IPS-NIHi7 (cell line): ENCODE results near the gene PRR29.
"Not testable (repeated sequence)": the region's sequence is repeated elsewhere in the genome, so short reads cannot be mapped to it uniquely, and the experiment has no call there.

Source experiments
- DNase-seq: peaks from one replicate; pipeline ENCODE4 v3.0.0; 2012; ENCODE audit warnings: mixed read lengths; ENCODE audit errors: extremely low spot score

PRR29 gene

DNA sequence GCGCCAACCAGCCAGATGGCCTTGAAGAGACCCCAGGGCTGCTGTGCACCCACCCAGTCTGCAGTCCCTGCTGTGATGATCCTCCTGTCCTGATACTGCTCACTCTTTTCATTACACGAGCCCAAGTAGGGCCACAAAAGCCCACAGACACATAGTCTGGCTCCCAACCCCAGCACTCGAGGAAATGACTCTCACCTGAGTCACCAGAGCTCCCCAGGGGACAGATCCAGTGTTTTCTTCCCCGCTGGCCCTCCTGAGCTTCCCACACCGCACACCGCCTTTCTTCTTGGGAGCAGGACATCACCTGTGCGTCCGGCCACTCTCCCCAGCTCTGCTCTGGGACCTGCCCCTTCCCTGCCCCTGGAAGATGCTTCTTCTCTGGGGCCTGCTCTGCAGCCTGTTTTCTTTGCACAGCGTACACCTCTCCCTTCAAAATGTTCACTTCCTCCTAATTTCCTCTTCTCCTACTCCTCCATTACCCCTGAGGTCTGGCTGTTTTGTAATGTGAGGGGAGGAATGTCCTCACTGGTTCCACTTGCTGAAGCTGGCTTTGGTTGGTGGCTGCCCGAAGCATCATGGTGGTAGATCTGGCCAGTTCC lies 23.5 kb upstream of the PRR29 start:
- no peak for DNase-seq

DNA sequence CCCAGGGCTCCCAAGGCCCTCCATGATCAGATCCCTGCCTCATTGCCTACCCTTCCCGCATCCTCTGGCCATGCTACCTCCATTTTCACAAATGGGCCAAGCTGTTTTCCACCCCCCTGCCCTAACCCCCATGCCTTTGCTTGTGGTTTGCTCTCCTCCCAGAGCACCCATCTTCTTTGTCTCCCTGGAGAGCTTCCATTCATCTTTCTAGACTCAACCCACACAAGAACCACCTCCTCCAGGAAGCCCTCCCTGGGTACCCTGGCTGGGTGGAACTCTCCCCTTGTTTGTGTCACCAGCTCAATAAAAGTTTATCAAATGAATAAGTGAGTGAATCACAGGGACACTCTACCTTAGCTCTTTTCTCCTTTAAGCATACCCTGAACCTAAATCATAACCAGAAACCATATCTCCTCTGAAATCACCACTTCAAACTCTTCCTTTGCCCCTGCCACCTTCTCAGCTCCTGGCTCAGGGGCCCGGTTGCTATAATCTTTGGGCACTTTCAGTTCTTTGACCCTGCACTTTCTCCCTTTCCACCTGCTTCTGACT lies 22.5 kb upstream of the PRR29 start:
- no peak for DNase-seq

DNA sequence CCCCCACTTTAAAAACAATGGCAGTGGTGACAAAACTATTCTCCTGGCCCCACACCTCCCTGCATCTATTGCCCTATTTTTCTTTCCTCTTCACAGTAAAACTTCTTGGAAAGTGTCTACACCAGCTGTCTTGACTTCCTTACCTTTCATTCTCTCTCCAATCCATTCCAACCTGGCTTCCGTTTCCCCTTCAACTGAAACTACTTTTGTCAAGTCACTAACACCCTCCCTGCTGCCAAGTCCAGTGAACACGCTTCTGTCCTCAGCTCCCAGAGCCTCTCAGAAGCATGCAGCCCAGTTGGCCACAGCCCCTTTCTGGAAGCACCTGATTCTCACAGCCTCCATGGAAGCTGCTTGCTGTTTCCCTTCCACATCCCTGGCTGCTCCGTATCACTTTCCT lies 21.4 kb upstream of the PRR29 start:
- no peak for DNase-seq

DNA sequence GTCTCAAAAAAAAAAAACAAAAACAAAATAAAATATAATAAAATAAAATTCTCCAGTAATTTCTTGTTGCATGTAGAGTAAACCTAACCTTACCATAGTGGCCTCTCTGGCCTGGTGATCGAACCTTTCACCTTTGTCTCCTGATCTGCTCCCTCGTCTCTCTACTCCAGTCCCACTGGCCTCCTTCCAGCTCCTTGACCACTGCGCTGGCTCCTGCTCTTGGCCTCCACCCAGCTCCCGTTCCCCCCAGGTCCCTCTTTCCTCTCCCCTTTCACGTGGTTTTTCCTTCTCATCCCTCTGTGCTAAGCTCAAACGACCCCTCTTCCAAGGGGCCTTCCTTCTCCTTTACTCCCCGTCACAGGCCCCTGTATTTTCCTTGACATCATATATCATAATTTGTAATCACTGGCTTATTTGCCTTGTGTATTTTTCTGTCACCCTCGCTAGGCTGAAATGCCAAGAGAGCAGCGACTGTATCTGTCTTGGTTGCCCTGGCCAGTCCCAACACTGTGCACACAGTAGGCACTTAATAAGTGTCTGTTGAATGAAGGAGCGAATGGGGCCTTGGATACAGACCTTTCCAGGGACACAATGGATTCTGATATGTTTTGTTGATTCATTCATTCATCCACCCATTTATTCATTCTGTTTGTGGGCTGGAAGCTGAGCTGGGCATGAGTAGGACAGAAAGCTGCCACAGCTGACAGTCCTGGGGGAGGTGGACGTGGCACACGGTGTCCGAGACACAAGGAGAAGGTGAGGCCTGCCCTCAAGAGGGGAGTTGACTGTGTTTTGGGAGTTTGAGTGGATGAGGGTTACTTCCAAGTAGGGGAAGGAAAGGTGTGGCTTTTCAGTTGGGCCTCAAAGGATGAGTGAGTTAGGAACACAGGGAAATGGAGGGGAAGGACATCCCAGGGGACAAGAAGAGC lies 19.6 kb upstream of the PRR29 start:
- DNase-seq = no peak

DNA sequence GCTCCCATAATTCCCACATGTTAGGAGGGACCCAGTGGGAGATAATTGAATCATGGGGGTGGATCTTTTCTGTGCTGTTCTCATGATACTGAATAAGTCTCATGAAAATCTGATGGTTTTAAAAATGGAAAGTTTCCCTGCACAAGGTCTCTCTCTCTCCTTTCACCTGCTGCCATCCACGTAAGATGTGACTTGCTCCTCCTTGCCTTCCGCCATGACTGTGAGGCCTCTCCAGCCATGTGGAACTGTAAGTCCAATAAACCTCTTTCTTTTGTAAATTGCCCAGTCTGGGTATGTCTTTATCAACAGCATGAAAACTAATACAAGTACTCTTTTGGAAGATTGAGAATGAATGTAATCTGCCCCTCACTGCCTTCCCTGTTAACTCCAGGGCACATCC lies 15.5 kb upstream of the PRR29 start:
- not testable (repeated sequence) for DNase-seq

DNA sequence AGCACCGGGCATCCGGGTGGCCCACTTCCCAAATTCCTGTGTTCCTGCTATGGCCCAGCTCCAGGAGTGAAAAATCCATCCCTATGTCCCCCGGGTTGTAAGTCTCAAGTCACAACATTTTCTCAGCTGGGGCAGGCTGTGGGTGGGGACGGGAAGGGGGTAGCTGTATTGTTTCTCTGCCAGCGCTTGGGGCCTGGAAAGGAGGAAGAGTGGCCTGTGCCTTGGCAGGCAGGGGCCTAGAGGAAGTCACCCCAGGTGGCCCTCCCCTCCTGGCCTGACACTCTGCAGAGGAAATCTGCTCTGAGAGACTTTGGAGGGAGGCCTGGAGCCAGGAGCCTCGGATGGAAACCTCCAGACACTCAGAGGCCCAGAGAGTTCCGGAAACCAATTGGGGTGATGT lies 14.8 kb upstream of the PRR29 start:
- DNase-seq = no peak

DNA sequence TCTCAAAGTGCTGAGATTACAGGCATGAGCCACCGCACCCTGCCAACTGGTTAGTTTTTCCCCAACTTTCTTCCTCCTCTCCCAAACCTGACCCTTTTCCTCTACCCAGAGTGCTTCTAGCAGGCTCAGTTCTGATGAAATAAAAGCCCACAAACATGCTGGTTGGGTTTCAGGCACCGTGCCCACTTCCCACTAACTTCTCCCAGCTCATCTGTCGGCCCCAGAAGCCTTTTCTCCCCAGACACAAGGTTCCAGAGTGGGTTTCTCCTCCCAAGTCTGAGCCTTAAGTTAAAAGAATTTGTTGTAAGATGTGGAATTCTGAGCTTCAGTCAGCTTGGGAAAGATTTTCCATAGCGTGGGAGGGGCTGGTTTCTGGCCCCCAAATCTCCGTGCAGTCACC lies 13.9 kb upstream of the PRR29 start:
- DNase-seq = no peak

DNA sequence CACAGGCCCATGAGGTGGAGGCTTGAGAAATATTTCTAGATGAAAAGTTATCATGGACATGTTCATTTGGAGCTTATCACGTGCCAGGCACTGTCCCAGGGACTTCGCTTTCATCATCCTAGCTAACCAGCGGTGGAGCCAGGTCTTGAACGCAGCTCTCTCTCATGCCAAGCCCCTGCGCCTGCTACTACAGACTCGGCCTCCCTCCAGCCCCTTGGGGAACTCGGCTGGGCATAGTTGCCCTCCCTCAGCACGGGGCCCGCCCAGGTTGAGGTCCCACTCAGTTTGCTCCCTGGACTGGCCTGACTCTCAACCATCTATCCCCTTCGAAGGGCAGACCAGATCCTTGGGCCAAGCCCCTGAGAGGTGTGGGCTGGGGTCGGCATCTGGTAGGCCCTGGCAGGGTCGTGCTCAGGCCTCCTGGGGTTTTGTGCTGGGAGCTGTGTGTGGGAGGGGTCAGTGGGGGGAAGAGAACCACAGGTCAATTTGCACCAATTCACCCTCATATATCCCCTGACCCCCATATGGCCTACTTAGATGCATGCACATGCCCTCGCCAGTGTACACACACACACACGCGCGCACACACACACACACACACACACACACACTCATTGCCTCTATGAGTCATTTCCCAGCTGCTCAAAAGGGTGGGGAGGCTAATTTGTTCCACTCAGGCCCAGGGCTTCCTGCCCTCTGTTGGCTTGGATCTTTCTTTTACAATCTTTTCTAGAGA lies 13.3 kb upstream of the PRR29 start:
- no peak for DNase-seq

DNA sequence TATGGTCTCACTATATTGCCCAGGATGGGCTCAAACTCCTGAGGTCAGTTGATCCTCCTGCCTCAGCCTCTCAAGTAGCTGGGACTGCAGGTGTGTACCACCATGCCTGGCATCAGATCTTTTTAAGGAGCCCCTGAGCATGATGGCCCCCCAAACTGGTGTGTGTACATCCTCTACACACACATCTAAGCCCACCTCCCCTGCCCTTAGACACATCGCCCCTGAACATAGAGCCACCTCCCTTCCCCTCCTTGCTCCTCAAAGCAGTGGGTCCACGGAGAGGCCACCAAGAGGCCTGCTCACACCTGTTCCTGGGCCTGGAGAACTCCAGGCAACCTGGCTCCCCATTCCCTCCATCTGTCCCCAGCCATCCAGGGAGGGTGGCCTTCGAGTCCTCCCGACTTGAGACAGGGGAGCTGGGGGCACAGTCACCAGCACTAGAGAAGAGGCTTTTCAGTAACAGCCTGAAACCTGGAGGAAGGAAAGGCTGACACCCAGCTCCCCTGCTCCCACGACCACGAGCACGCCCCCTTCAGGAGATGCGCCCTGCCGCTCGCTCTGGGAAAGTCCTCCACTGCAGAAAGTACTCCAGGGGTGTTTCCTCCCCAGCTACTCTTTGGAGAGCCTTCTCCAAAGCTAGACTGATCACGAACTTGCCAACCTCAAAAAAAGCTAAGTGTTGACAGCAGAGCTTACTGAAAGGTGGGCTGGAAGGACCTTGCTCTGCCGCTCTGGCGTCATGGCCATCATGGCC lies 12.6 kb upstream of the PRR29 start:
- DNase-seq = no peak

DNA sequence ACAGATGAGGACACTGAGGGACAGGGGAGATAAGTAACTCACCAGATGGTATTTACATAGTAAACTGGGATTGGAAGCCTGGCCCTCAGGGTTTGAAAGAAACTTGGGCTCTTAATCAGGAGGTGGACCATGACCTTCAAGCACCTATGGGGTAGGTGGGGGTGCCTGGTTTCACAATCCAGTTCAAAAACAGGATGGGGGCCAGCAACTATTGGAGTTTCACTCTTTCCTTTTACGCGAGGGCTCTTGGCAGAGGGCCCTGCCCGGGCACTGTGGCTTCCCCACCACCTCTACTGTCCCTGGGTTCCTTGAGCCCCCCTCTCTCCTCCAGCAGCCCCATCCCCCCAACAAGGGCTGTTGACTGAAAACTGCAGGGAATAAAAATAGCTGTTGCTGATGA lies 11.3 kb upstream of the PRR29 start:
- no peak for DNase-seq

DNA sequence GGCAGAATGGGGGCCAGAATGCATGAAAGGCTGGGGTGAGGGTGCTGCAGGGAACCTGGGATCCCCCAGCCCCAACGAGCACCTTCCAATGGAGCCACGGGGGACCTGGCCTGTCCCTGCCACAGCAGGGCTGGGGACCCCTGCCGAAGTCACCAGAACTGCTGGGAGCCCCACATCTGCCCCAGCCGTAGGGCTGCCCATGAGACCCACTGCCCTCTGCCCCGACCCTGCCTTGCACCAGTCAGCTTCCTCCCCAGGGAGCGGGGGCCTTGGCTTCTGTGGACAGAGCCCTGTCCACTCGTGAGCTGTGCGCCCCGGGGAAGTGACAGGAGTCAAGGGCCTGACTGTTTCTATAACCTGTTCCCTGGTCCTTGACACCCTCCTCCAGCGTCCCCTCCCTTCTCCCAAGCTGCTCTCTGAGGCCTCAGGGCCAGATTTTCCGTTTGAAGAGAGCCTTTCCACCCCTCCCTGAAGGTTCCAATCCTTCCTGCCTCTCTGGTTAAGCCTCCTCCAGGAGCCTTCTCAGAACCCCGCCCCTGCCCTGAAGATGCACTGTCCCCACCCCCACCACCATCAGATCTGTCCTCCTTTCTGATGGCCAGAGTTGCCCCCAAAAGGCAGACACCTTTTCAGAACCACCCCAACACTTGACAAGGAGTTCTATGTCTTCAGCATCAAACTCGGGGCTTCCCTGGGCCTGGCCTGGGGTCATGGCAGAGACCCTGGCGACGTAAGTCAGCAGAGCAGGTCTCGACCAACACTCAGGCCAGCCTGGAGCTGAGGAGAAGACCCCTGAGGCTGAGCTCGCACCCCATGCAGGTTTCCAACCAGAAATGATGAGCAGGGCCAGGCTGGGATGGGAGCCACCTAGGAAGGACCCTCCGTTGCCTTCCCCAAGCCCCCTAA lies 10.7 kb upstream of the PRR29 start:
- DNase-seq = no peak

DNA sequence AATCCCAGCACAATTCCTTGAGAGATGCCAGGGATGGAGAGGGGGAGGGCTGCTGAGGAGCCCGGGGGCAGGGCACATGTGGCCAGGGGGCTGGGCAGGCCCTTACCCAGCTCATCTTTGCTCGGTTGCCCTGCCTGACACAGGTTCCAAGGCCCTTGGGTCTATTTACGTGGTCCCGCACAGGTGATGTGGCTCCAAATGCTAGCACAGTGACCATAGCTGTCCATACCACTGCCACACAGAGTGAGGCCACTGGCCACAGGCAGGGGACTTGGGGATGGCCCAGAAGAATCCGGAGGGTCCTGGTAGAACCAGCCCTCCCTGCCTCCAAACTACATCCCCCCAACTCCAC lies 10.0 kb upstream of the PRR29 start:
- DNase-seq = no peak

DNA sequence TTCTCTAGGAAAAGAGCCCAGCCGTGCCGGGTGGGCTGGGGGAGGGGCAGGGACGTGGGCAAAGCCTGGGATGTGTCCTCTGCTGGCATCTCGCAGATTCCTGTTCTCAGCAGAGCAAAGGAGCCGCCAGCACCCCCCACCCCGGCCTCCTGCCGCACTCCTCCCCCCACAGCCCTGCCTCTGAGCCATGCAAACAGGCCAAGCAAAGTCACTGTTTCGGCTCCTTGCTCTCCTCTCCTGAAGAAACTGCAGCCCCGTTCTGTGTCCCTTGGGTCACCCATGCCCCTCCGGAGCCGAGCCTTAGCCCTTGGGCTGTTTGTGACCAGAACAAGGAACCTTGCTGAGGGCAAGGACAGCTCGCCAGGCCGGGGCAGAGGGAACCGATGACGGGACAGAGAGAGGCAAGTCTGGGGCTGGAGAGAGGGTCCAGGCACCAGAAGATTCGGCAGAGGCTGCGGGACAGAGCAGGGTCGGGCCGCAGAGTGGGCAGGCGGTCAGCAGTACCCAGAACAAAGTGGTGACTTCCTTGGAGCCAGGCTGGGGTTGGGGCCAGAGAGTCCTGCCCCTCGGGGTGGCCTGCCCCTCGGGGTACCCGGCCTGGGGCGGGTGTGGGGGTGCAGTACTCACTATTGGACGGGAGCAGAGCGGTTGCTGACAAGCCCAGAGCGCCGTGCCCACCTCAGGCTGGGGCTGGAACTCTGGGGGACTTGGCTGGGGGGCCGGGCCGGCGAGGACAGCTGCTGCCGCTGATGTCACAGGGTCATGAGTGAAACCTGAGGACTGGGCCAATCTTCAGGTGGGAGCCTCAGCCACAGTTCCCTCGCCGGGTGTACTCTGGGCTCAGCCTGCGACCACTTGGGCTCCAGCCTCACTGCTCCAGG lies 9.2 kb upstream of the PRR29 start:
- DNase-seq = no peak

DNA sequence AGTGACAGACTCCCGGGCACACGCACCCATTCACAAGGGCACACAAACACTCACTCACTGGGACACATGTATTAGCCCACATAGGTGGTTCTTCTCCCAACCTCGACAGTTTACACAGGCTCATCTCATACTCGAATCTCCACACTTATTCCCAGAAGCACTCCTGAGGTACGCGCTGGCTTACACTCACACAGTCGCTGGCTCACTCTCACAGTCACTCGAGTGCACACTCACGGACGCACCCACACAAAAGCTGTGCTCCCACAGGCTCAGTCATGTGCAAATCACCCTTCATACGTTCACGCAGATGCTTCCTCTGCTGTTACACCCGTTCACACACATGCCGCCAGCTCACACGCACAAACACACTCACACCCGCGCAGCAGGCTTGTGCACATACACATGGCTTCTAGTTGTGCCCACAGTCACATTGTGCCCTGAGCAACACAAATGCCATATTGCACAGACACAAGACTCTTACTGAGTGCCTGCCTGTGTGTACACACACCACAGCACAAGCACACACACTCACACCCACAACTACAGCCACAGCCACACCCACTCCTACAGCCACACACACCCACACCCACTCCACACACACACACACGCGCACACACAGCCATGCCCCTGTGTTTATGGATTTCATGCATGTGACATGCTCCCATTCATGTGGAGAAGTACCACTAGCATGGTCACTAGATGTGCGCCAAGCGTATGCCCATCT lies 8.4 kb upstream of the PRR29 start:
- no peak for DNase-seq

DNA sequence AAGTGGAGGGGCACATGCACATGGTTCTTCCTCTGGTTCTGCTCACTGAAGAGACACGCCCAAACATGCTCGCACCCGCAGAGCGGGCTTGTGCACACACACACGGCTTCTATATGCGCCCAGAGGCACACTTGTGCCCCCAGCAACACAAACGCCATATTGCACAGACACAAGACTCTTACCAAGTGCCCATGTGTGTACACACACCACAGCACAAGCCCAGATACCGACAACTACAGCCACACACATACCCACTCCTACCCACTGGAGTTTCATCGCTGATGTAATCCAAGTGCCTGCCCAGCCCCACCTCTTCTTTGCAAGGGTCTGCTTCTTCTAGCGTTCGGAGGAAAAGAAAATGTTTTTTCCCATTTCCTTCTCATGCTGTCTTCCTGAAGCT lies 6.5 kb upstream of the PRR29 start:
- no peak for DNase-seq

DNA sequence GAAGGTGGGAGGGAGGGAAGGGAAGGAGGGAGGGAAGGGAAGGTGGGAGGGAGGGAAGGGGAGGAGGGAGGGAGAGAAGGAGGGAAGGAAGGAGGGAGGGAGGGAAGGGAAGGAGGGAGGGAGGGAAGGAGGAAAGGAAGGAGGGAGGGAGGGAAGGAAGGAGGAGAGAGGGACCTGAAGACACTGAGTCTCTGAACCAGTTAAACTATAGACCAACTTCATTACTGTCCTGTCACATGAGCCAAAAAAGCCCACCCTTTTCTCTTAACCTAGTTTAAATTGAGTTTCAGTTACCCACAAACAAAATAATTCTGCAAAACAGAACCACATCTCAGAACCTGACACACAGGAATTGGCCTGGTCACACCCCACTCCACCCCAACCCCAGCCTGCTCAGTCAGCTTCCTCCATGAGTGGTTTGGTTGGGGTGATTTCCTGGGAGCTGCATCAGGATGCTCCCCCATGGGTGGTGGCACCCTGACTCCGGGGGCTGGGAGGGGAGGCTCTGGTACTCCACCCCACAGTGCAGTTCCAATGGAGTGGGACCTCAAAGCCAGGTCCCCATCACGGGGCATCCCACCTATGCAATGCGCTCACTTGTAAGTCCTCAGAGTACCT lies 4.7 kb upstream of the PRR29 start:
- DNase-seq = no peak

DNA sequence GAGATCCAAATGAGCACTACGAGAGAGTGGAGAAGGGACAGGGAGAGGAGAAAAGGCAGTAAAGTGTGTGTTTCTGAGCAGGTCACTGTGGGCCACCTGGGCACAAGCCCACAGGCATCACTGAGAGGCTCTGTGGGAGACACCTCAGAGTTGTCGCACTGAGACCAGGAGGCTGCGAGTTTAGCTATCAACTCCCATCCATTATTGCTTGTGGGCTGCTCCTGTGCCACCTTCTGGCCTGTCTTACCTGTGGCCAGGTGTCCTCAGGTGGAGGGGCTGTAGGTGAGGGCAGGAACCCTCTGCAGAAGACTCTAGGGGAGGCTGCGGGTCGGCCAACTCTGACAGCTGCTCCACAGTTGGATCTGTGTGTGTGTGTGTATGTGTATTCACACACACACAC lies 2.5 kb upstream of the PRR29 start:
- no peak for DNase-seq

DNA sequence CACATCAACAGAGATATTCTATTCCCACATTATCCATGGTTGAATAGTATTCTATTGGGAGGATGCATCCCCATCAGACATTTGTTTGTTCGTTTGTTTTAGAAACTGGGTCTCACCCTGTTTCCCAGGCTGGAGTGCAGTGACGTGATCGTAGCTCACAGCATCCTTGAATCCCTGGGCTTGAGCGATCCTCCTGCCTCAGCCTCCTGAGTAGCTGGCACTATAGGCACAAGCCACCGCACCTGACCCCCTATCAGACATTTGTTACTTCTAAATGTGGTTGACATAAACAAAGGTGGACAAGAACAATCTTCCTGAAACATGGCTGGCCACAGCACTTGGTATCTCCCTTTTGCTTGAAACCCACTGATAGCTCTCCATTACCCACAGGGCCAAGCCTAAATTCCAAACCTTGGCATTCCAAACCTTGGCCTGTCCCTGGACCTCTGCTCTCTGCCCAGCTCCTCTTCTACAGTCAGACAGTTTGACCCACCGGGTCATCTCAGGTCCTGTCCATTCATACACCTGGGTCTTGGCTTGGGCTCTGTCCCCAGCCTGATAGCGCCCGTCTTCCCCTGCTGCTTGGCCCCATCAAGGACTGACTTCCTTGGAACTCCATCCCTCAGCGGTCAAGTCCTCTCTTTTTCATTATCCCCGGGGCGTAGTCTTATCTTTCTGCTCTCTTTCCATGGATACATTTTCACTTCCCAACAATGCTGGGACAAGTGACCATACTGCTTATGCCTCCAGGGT lies 1.5 kb upstream of the PRR29 start:
- no peak for DNase-seq
